Loucy (cell line): ENCODE results near the gene SHISA3.

Experiments
- H2AFZ ChIP-seq: fragments of 200-600 bp; sonication (generic); 2 replicates; pipeline ENCODE4 v1.6.0; 2016; ENCODE audit warnings: antibody characterized with exemption, mild to moderate bottlenecking, low read length, moderate library complexity
- H3F3A ChIP-seq: fragments of 200-600 bp; 2 replicates; pipeline ENCODE4 v1.6.0; 2016; ENCODE audit warnings: antibody characterized with exemption, low read depth, mild to moderate bottlenecking
- H3K27me3 ChIP-seq: fragments of 200-600 bp; sonication (generic); 2 replicates; pipeline ENCODE4 v1.6.1; 2014; ENCODE audit warnings: low read length, mild to moderate bottlenecking; ENCODE audit not compliant: insufficient read depth, poor library complexity, severe bottlenecking
- H3K36me3 ChIP-seq: fragments of 200-600 bp; sonication (generic); 2 replicates; pipeline ENCODE4 v1.6.1; 2016; ENCODE audit warnings: low read length; ENCODE audit not compliant: insufficient read depth
- H3K4me1 ChIP-seq: fragments of 200-600 bp; sonication (generic); 2 replicates; pipeline ENCODE4 v1.5.1; 2014; ENCODE audit warnings: low read length, mild to moderate bottlenecking; ENCODE audit not compliant: insufficient read depth, poor library complexity, severe bottlenecking
- H3K4me2 ChIP-seq: fragments of 200-600 bp; sonication (generic); 2 replicates; pipeline ENCODE4 v1.6.0; 2014; ENCODE audit warnings: antibody characterized with exemption, low read length, low read depth, mild to moderate bottlenecking; ENCODE audit not compliant: poor library complexity, severe bottlenecking
- H3K4me3 ChIP-seq: fragments of 200-600 bp; sonication (generic); 2 replicates; pipeline ENCODE4 v1.5.1; 2014; ENCODE audit warnings: low read length, mild to moderate bottlenecking, mixed read lengths; ENCODE audit not compliant: poor library complexity, severe bottlenecking
- H3K79me2 ChIP-seq: fragments of 200-600 bp; sonication (generic); 2 replicates; pipeline ENCODE4 v1.6.1; 2014; ENCODE audit warnings: low read length; ENCODE audit not compliant: insufficient read depth
- H3K9ac ChIP-seq: fragments of 200-600 bp; sonication (generic); 2 replicates; pipeline ENCODE4 v1.6.0; 2014; ENCODE audit warnings: mild to moderate bottlenecking, low read depth, low read length, moderate library complexity; ENCODE audit not compliant: poor library complexity, severe bottlenecking
- H3K9me2 ChIP-seq: fragments of 200-600 bp; sonication (generic); replicated peaks from 2 replicates; pipeline ENCODE4 v1.6.1; 2016; ENCODE audit warnings: low read depth, low read length, mixed read lengths
- H3K9me3 ChIP-seq: fragments of 200-600 bp; sonication (generic); 2 replicates; pipeline ENCODE4 v1.6.1; 2014; ENCODE audit warnings: mild to moderate bottlenecking, antibody characterized with exemption, low read length, low read depth; ENCODE audit not compliant: insufficient read depth
- H4K20me1 ChIP-seq: fragments of 200-600 bp; sonication (generic); 2 replicates; pipeline ENCODE4 v1.6.0; 2014; ENCODE audit warnings: antibody characterized with exemption, low read length, mild to moderate bottlenecking; ENCODE audit not compliant: insufficient read depth, poor library complexity, severe bottlenecking
- EZH2phosphoT487 ChIP-seq: fragments of 200-600 bp; IDR thresholded peaks from 2 replicates; pipeline ENCODE4 v1.6.1; 2018; ENCODE audit warnings: antibody characterized with exemption, mild to moderate bottlenecking, moderate library complexity, borderline replicate concordance
- TF ChIP-seq, protein P1 (sequence below): fragments of 200-600 bp; sonication (generic); conservative IDR thresholded peaks from 2 replicates; pipeline ENCODE4 v1.5.1; 2014; ENCODE audit warnings: mild to moderate bottlenecking, antibody characterized with exemption, low read length

The SHISA3 gene

DNA sequence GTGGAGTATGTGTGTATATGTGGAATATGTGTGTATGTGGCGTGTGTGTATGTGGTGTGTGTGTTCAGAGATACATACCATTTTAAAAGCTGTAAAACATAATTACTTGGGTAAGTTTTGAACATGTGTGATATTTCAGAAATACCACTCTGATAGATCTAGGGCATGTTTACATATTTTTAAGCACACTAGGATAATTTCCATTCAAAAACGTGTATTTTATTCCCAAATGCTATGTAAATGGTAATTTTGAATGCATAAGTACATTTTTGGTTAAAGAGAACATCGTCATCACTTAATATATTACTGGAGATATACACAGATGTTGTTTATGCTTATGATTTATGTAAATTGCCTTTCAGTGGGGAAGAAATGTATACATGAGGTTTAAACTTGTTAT is 34.7 kb upstream of the SHISA3 start:
- Histone ChIP-seq H3K79me2 (no peaks in the 10 kb centered on the region), H3K36me3 (no peaks in the 10 kb centered on the region), H3K4me2 (no peak overlapping the region), H3K9me3 (no peaks in the 10 kb centered on the region), H3K4me1 (no peaks in the 10 kb centered on the region), H3K9me2 (no peaks in the 10 kb centered on the region), H3F3A (no peaks in the 10 kb centered on the region), H4K20me1 (no peaks in the 10 kb centered on the region), H3K9ac (no peak overlapping the region), H3K4me3 (no peak overlapping the region), H2AFZ (no peak overlapping the region), H3K27me3 (no peaks in the 10 kb centered on the region)
- TF ChIP-seq EZH2phosphoT487: no peak
- TF ChIP-seq, protein P1, sequence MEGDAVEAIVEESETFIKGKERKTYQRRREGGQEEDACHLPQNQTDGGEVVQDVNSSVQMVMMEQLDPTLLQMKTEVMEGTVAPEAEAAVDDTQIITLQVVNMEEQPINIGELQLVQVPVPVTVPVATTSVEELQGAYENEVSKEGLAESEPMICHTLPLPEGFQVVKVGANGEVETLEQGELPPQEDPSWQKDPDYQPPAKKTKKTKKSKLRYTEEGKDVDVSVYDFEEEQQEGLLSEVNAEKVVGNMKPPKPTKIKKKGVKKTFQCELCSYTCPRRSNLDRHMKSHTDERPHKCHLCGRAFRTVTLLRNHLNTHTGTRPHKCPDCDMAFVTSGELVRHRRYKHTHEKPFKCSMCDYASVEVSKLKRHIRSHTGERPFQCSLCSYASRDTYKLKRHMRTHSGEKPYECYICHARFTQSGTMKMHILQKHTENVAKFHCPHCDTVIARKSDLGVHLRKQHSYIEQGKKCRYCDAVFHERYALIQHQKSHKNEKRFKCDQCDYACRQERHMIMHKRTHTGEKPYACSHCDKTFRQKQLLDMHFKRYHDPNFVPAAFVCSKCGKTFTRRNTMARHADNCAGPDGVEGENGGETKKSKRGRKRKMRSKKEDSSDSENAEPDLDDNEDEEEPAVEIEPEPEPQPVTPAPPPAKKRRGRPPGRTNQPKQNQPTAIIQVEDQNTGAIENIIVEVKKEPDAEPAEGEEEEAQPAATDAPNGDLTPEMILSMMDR: no peak

DNA sequence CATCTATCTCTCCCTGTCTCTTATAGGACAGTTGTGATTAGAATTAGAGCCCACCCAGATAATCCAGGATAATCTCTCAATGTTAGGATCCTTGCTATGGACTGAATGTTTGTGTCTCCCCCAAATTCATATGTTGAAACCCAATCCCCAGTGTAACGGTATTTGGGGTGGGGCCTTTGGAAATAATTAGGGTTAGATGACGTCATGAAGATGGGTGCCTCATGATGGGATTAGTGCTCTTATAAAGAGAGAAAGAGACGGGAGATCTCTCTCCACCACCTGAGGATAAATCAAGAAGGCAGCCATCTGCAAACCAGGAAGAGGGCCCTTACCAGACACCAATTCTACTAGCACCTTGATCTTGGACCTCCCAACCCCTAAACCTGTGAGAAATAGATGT is 33.7 kb upstream of the SHISA3 start:
- no peaks in the 10 kb centered on the region for H3K9me2 ChIP-seq
- no peaks in the 10 kb centered on the region for H3K36me3 ChIP-seq
- H3K27me3 ChIP-seq: no peaks in the 10 kb centered on the region
- no peak overlapping the region for H2AFZ ChIP-seq
- no peaks in the 10 kb centered on the region for H3F3A ChIP-seq
- no peaks in the 10 kb centered on the region for H3K4me1 ChIP-seq
- H3K9me3 ChIP-seq: no peaks in the 10 kb centered on the region
- H4K20me1 ChIP-seq: no peaks in the 10 kb centered on the region
- TF ChIP-seq, protein P1: no peak
- TF ChIP-seq EZH2phosphoT487: no peak
- H3K9ac ChIP-seq: no peak overlapping the region
- H3K79me2 ChIP-seq: no peaks in the 10 kb centered on the region
- H3K4me2 ChIP-seq: no peak overlapping the region
- H3K4me3 ChIP-seq: no peak overlapping the region

DNA sequence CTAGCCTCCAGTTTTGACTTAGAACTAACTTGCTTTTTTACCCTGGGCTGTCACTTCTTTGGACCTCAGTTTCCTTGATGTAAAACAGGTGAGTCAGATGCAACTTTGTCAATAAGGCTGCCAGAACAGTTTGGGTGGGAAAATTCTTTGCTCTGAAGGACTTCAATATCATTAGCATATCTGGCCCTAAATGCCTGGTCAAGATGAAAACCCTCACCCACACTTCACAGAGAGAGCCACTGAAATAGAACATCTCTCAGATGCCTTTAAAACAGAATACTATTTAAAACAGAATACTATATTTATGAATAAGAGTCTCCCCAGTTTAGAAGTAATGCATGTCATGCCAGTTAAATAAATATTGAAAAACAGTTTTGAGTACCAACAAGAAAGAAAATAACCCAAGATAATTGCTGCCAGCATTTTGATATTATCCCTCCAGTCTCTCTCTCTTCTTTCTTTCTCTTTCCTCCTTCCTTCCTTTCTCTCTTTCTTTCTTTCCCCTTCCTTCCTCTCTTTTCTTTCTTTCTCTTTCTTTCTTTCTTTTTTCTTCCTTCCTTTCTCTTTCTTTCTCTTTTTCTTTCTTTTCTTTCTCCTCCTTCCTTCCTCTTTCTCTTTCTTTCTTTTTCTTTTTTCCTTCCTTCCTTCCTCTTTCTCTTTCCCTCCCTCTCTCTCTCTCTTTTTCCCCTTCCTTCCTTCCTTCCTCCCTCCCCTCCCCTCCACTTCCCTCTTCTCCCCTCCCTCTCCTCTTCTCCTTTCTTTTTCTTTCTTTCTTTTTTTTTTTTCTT is 32.8 kb upstream of the SHISA3 start:
- Histone ChIP-seq H3K36me3 (no peaks in the 10 kb centered on the region), H3K9ac (no peak overlapping the region), H3K4me2 (no peak overlapping the region), H3K4me3 (no peak overlapping the region), H3K79me2 (no peaks in the 10 kb centered on the region), H4K20me1 (no peaks in the 10 kb centered on the region), H3K27me3 (no peaks in the 10 kb centered on the region), H3K9me2 (no peaks in the 10 kb centered on the region), H2AFZ (no peak overlapping the region), H3K4me1 (no peaks in the 10 kb centered on the region), H3K9me3 (no peaks in the 10 kb centered on the region), H3F3A (no peaks in the 10 kb centered on the region)
- TF ChIP-seq, protein P1: no peak
- TF ChIP-seq EZH2phosphoT487: no peak
